SKM-1 (cell line): Measurements from ENCODE around the gene JADE2.

ENCODE experiments used
- DNase-seq: peaks from one replicate; lab custom pipeline; 2025; ENCODE audit not compliant: unreplicated experiment; lab: John Stamatoyannopoulos, UW

Gene JADE2

DNA sequence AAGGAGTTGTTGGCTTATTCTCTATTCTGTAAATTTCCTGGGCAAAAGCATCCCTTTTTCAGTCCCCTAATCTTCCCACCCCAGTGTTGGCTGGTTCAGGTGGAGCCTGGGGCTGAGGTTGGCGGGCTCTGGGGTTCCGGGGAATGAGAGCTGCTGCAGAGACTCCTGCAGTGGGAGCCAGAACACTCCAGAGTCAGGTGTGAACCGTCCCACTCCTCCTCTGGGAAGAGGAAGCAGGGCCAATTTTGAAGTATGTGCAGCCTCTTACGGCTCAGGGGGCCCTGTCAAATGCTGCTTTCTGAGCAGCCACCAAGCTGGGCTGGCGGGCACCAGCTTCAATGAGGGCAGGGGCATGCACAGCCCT lies 42.8 kb downstream of the JADE2 start:
- DNase-seq: no peak

GRCh38 chr5:134568761-134569695 lies 43.6 kb downstream of the JADE2 start:
- no peak for DNase-seq

GRCh38 chr5:134569758-134570364 lies 44.4 kb downstream of the JADE2 start:
- DNase-seq: no peak

GRCh38 chr5:134570365-134570758 lies 44.9 kb downstream of the JADE2 start:
- no peak for DNase-seq

DNA sequence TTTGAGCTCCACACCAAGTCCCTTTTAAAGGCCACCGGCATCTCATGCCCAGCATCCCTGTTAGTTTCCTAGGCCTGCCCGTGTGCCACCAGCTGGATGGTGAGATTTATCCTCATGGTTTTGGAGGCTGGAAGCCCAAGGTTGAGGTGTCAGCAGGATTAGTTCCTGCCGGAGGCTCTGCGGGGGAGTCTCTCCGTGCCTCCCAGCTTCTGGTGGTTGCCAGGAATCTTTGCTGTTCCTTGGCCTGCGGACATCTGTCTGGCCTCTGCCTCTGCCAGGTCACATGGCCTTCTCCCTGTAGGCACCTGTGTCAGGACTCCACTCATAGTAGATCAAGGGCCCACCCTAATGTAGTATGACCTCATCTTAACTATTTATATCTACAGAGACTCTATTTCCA lies 45.4 kb downstream of the JADE2 start:
- no peak for DNase-seq

- DNase-seq: no peak
These were observed 46.4 kb downstream of the JADE2 start for GRCh38 chr5:134571693-134572405.

DNA sequence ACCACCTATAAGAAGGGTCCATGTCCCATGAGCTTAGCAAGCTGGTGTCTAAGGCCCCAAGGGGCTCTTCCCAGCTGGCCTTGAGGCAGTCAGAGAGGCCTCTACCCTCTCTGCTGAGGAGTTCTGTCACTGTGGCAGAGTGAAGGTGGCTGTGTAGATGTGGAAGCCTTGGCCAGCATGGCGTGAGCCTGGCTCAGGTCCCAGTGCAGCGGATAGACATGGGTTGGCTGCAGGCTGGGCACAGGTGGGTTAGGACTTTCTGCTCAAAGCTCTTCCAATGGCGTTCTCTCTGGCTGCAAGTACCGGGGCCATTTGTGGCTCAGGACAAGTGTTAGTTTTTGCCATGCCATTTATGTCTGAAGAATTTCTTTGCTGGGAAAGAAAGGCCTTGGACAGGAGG lies 47.3 kb downstream of the JADE2 start:
- no peak for DNase-seq

DNA sequence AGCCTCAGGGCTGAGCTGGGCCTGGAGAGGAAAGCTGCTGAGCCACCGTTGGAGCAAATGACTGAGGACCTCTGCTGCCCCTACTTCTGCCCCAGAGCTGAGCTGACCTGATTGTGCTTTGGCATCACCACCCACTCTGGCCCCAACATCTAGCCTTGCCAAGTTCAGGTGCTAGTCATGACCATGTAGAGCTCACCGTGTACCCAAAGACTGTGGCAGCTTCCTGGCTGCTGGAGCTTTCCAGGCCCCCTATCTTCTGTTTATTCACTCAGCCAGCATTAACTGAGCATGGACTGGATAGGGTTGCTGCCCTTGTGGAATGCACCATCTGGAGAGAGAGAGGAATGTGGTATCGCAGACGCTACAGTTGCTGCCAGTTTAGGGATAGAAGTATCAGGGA lies 49.1 kb downstream of the JADE2 start:
- DNase-seq: no peak

GRCh38 chr5:134575316-134575715 lies 49.8 kb downstream of the JADE2 start:
- no peak for DNase-seq

DNA sequence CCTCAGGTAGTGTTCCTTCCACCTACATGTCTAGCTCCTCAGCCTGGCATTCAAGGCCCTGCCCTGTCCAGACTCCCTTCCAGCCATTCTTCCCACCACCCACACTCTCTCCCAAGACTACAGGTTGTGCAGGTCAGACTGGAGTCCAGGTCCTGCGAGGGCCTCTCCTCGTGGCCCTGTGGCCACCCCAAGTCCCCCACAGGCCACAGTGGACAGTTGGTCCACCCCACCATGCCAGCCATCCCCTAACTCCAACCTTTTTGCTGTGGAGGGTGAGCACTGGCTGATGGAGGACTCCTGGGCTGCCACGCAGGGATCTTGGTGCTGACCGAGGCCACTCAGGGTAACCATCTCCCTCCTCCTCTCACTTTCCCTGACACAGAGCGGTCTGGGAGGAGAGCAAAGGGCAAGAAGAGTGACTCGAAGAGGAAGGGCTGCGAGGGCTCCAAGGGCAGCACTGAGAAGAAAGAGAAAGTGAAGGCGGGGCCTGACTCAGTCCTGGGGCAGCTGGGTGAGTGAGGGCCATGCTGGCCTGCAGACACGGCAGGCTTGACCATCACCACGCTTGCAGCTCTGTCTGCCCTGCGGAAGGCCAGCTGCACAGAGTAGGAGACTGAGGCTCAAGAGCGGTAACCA lies 51.0 kb downstream of the JADE2 start:
- no peak for DNase-seq

GRCh38 chr5:134577022-134577795 lies 51.7 kb downstream of the JADE2 start:
- no peak for DNase-seq

GRCh38 chr5:134577796-134578577 lies 52.5 kb downstream of the JADE2 start:
- DNase-seq: peak; percentile 32

GRCh38 chr5:134578578-134579283 lies 53.3 kb downstream of the JADE2 start:
- DNase-seq: no peak

DNA sequence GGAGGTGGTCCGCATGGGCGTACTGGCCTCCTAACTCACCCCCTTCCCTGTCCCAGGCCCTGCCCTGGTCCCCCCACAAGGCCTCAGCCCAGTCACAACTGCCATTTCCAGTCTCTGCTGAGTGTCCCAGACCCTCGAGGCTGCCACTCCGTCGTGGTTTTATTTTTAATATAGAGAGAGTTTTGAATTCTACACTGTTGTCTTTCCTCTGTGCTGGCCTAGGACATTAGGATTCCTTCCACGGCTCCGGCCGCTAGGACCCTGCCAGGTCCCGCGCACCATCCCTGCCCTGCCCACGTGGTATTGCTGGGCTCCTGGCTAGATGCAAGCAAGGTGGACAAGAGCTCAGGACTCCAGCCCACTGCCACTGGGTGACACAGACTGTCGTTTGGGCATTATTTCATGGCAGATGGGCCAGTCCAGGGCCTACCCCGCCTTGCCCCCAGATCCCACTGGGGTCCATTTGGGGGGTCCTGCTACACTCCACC lies 53.9 kb downstream of the JADE2 start:
- no peak for DNase-seq

GRCh38 chr5:134580001-134580460 lies 54.6 kb downstream of the JADE2 start:
- DNase-seq: no peak

- DNase-seq: no peak
These were observed 55.9 kb downstream of the JADE2 start for GRCh38 chr5:134581241-134581981.

DNA sequence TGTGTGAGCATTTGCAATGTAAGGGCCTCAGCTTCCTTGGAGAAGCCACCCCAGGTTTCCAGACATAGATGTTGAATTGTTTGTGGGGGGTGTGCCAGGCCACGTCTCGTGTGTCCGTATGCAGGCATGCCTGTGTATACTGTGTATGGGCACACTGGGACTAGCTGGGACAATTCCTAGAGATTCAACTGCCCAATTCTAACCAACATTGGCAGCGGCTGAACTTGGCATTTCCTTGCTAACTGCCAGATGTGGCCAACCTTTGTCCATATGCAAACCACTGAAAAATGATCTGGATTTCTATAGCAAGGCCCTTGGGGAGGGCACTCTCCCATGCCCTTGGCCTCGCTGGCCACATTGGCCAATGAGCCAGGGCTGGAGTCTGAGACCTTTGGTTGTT lies 56.8 kb downstream of the JADE2 start:
- no peak for DNase-seq

- no peak for DNase-seq
These were observed 57.5 kb downstream of the JADE2 start for GRCh38 chr5:134582941-134583340.
